Mucosa of gallbladder (tissue), 1 donor: ENCODE results near the gene FCHSD2. TPM values are rescaled to one million over a fixed set of nuclear protein-coding genes. Genes with fewer than 3 reads are reported as not detected.
A peak's percentile ranks its signal among the peaks of the same experiment; 100 is the strongest.
"Not testable (repeated sequence)": the region's sequence is repeated elsewhere in the genome, so short reads cannot be mapped to it uniquely, and the experiment has no call there.

ENCODE experiments used
- DNase-seq: peaks from one replicate; pipeline ENCODE4 v3.0.0-alpha.2; 2020; ENCODE audit warnings: low spot score
- total RNA-seq: library from RNA; stranded (reverse); gene quantifications from one replicate; pipeline ENCODE4 v1.2.1, GENCODE V29; 2021
- donor health status: DM: no; HTN: no; CAD: no.

FCHSD2 gene
- total RNA-seq, 1 donor from 2014 or later: 56.4 TPM

GRCh38 chr11:72793425-72794367 is 348.4 kb downstream of the FCHSD2 start, which contains the start of gene STARD10:
Gene STARD10, minus strand, starts transcription at chr11:72794047. Its CDS starts 12,866 bp downstream, at chr11:72781181.
- DNase-seq: peak; percentile 96

GRCh38 chr11:72793076-72793424 is 349.1 kb downstream of the FCHSD2 start:
- no peak for DNase-seq

GRCh38 chr11:72792437-72793021 is 349.6 kb downstream of the FCHSD2 start:
- DNase-seq: no peak

GRCh38 chr11:72791228-72791627 is 350.9 kb downstream of the FCHSD2 start:
- DNase-seq: not testable (repeated sequence)

- DNase-seq: no peak
Observed at GRCh38 chr11:72789493-72790131, 352.5 kb downstream of the FCHSD2 start.

GRCh38 chr11:72788241-72788640 is 353.9 kb downstream of the FCHSD2 start:
- no peak for DNase-seq

GRCh38 chr11:72787216-72788104 is 354.7 kb downstream of the FCHSD2 start:
- peak; percentile 85 for DNase-seq

Other genes starting within 250 kb of the FCHSD2 start
- gene P2RY2, start 76.0 kb upstream of the FCHSD2 start, total RNA-seq: 12.6 TPM
- gene P2RY6, start 130.0 kb upstream of the FCHSD2 start, total RNA-seq: 2.9 TPM
- 69.2 TPM for gene ARHGEF17, start 166.0 kb upstream of the FCHSD2 start, total RNA-seq
- gene RELT, start 234.1 kb upstream of the FCHSD2 start, total RNA-seq: 5.9 TPM